Measurements from ENCODE around the gene TXLNG. TPM values are rescaled to one million over a fixed set of nuclear protein-coding genes. Genes with fewer than 3 reads are reported as not detected.
A peak's percentile ranks its signal among the peaks of the same experiment; 100 is the strongest.

The TXLNG gene
- total RNA-seq, 3 donors from 2014 or later = 30.6 to 46.1 (median 31.3) TPM

DNA sequence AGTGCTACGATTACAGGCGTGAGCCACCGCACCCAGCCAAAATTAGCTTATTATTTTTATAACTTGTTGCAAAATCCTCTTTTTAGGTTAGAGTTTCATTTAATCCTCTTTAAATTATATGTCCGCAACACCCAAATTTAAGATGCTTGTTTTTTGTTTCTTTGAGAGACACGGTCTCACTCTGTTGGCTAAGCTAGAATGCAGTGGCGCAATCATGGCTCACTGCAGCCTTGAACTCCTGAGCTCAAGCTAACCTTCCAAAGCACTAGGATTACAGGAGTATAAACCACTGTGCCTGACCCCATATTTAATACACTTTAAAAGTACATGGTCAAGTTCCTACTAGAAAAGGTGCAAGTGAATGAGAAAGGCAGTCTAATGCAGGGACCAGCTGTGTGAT lies 81.7 kb downstream of the TXLNG start:
- no peak for ATAC-seq
- no peak for DNase-seq
- Mint-ChIP-seq H3K9me3 (no peaks in the 10 kb centered on the region), H3K27me3 (ENCODE audit: low read depth) (no peaks in the 10 kb centered on the region), H3K4me1 (ENCODE audit: low read depth) (peaks cover 41% of the 10 kb centered on the region), H3K4me3 (peak overlapping the region; percentile 96), H3K36me3 (ENCODE audit: insufficient read depth) (peaks cover 14% of the 10 kb centered on the region)

DNA sequence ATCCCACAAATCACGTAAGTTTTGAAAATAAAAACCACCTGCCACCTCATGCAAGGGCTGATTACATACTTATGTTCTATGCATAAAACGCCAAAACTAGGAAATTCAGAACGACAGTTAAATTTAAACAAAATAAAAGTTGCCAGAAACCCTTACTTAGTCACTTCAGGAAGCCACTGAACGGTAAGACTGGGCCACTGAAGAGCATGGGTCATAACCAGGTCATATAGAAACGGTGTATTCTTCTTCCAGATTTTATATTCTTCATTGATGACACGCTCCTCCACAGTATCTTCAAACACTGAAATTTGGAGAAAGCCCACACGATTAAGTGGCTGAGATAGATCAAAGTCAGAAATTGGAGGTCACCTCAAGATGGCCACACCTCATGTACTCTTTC lies 82.7 kb downstream of the TXLNG start:
- DNase-seq (no peak), ATAC-seq (peak; percentile 10 to 20)
- peak overlapping the region; percentile 96 for H3K4me3 Mint-ChIP-seq
- peaks cover 37% of the 10 kb centered on the region for H3K4me1 Mint-ChIP-seq (ENCODE audit: low read depth)
- no peaks in the 10 kb centered on the region for H3K9me3 Mint-ChIP-seq
- H3K36me3 Mint-ChIP-seq (ENCODE audit: insufficient read depth) = peaks cover 13% of the 10 kb centered on the region
- no peaks in the 10 kb centered on the region for H3K27me3 Mint-ChIP-seq (ENCODE audit: low read depth)

DNA sequence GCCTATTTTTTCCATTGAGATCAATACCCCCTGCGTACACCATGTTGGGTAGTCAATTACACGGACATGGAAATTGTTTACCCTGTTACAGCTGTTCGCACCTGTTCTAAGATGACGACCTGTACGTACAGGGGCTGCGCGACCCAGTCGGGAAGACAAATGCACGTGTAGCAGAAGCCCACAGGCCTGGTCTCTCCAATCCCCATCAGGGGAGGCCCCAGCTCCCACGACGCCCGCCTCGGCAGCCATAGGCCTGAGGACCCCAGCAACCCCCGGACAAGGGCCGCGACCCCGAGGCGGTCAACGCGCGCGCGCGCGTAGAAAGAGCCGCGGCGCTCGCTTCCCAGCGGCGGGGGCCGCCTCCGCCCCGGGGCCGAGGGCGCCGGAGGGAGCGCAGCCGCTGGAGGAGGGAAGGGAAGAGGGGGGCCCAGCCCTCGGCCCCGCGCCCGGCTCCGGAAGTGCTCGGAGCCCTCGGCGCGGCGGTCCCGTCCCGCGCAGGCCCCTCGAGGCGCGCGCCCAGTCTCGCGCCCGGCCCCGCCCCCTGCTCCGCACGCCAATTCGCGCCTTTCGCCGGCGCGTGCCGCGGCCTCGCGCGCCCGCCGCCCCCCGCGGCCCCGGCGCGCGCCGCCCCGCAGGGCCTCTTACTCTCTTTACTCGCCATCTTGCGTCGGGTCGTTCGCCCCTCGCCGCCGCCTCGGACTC lies 83.3 kb downstream of the TXLNG start:
- peaks cover 13% of the 10 kb centered on the region for H3K36me3 Mint-ChIP-seq (ENCODE audit: insufficient read depth)
- peaks cover 35% of the 10 kb centered on the region for H3K4me1 Mint-ChIP-seq (ENCODE audit: low read depth)
- peak; percentile 27 for DNase-seq
- no peaks in the 10 kb centered on the region for H3K27me3 Mint-ChIP-seq (ENCODE audit: low read depth)
- peak; percentile 53 to 65 for ATAC-seq
- no peaks in the 10 kb centered on the region for H3K9me3 Mint-ChIP-seq
- H3K4me3 Mint-ChIP-seq = peak overlapping the region; percentile 97

DNA sequence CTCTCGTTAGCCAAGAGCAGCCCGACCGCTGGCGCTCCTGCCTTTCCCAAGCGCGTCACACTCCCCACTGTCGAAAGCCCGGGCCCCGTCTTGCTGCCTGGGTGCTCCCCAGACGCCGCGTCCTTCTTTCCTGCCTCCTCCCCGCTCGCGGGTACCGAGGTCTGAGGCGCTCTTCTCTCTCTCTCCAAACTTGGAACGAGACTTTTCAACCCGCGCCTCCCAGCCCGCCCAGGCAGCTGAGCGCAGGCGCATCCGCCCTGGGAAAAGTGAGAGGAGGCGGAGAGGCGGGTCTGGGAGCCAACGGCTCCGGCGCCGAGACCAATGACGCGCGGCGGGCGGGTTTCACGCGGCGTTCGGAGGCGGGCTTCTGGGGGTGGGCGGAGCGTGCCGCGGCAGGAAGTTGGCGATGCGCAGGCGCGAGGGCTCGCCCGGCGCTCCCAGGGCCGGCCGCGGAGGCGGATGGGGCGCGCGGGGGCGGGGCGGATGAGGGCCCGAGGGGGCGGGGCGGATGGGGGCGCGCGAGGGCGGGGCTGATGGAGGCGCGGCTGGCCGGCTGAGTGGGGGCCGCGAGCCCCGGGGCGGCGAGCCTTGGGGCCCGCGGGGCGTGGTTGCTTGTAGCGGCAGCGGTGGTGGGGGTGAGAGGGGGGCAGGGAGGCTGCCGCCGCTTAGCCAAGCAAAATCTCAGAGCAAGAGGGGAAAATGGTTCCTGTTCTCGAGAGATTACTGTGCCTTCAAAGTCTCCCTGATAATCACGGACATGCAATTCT lies 84.0 kb downstream of the TXLNG start, which contains the start of gene RBBP7:
Gene RBBP7, minus strand, starts transcription at position 268 of the 767 bp plus-strand sequence. CDS start 309 bp downstream, outside the sequence.
- H3K4me1 Mint-ChIP-seq (ENCODE audit: low read depth) = peaks cover 35% of the 10 kb centered on the region
- DNase-seq (peak; percentile 93), ATAC-seq (peak; percentile 85 to 86)
- peak within 1 kb of the TSS; percentile 97 for H3K4me3 Mint-ChIP-seq
- H3K9me3 Mint-ChIP-seq = no peaks in the 10 kb centered on the region
- H3K36me3 Mint-ChIP-seq (ENCODE audit: insufficient read depth) = peaks cover 13% of the 10 kb centered on the region
- H3K27me3 Mint-ChIP-seq (ENCODE audit: low read depth) = no peaks in the 10 kb centered on the region

DNA sequence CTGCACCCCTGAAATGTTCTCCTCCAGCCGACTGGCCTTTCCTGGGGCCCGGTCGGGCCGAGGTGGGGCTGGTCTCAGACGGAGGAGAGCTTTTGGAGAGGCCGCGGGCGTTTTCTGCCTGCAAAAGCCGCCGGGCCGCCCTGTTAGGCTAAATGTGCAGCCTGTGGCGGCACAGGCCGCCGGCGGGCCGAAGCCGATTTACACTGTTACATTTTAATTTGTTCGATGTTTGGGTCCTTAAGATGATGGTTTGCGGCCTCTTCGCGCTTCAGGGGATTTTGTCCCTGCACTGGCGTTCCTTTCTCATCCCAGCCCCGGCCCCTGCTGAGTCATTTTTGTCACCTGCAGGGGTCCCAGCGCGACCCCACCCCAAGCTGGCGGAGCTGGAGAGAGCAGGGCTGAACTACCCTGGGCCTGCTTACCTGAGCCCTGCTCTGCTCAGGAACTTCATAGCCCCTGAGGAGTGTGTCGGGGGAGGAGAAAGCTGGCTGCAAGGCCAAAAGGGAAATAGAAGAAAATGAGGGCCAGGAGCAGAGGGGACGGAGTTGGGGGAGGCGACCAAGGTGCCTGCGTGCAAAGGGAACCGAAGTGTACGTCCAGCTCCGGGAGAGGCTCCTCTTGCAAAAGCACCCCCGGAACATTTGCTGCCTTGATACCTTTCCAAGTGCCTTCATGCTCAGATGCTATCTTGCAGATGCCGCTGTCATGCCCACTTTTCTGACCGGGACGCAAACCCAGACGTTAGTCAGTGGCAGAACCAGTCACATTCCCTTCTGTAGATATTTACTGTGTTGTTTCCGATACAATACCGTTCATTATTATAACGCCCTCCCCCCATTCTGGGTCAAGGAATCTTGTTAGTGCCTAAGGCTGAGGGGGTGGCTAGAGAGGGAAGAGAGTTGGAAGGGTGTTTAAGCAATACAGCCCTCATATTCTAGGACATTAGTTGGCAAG lies 84.9 kb downstream of the TXLNG start:
- peaks cover 30% of the 10 kb centered on the region for H3K4me1 Mint-ChIP-seq (ENCODE audit: low read depth)
- no peak for DNase-seq
- peaks cover 8% of the 10 kb centered on the region for H3K36me3 Mint-ChIP-seq (ENCODE audit: insufficient read depth)
- peak; percentile 1 to 2 for ATAC-seq
- peak overlapping the region; percentile 72 for H3K4me3 Mint-ChIP-seq
- H3K9me3 Mint-ChIP-seq = no peaks in the 10 kb centered on the region
- H3K27me3 Mint-ChIP-seq (ENCODE audit: low read depth) = peaks cover 2% of the 10 kb centered on the region

DNA sequence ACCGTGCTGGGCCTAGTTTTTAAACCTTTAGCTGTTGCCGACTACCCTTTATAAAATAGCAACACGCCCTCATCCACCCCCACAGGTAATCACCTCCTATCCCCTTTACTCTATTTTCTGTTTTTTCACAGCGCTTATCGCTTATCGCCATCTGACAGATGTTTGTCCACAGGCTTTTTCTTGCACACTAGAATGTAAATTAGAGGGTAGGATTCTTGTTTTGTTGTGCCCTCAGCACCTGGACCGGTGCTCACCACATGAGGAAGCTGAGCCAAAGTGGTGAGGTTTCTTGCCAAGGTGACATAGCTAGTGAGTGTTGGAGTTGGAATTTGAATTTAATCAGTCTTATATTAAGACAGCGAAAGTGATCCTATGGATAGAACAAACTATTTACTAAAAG lies 86.8 kb downstream of the TXLNG start:
- Mint-ChIP-seq H3K9me3 (no peaks in the 10 kb centered on the region), H3K4me1 (ENCODE audit: low read depth) (peaks cover 17% of the 10 kb centered on the region), H3K27me3 (ENCODE audit: low read depth) (peaks cover 3% of the 10 kb centered on the region), H3K4me3 (no peak overlapping the region), H3K36me3 (ENCODE audit: insufficient read depth) (peaks cover 6% of the 10 kb centered on the region)
- ATAC-seq = no peak
- no peak for DNase-seq

DNA sequence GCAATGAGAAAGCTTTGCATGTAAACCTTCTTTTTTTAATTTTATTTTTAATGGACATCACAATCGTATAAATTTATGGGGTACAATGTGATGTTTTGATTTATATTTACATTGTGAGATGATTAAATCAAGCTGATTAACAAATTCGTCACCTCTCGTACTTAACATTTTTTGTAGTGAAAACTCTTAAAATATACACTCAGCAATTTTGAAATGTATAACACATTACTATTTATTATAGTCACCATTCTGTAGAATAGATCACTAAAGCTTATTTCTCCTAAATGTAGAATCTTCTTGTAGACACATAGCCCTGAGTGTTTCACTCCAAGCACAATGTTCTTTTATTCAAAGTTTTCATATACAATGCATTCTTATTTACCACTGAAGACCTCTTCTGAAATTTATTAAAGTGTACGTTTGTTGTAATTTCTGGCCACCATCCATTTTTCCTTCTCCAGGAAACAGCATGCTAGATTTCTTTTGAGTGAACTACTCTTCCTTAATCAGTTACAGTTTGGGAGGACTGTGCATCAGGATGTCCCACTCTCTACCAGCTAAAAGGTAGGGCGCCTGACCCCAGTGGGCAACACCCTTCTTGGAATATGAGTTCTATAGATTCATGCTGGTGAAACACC lies 88.3 kb downstream of the TXLNG start:
- no peak for ATAC-seq
- H3K27me3 Mint-ChIP-seq (ENCODE audit: low read depth) = peaks cover 5% of the 10 kb centered on the region

DNA sequence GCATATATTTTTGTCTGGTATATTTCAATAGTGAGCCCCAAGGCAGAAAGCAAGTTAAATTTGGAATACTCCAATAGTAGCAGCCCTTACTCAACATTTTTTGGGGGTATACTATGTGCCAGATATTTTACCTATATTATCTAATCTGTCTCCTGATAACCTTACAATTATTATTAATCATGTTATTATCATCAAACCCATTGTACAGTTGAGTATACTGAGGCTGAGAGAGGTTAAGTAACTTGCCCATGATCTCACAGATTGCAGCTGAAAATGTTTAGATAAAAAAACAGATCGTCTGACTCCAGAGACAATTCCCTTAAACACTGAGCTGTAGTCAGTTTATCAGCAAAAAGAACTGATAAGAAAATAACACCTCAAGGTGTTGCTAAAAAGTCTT lies 90.4 kb downstream of the TXLNG start:
- Mint-ChIP-seq H3K36me3 (ENCODE audit: insufficient read depth) (no peaks in the 10 kb centered on the region), H3K27me3 (ENCODE audit: low read depth) (peaks cover 5% of the 10 kb centered on the region), H3K9me3 (no peaks in the 10 kb centered on the region), H3K4me1 (ENCODE audit: low read depth) (no peaks in the 10 kb centered on the region), H3K4me3 (no peak overlapping the region)
- no peak for ATAC-seq
- no peak for DNase-seq

More for the DNA sequence above, 88.3 kb downstream of the TXLNG start:
- H3K4me3 Mint-ChIP-seq = no peak overlapping the region
- H3K36me3 Mint-ChIP-seq (ENCODE audit: insufficient read depth) = no peaks in the 10 kb centered on the region
- no peak for DNase-seq
- H3K9me3 Mint-ChIP-seq = no peaks in the 10 kb centered on the region
- peaks cover 7% of the 10 kb centered on the region for H3K4me1 Mint-ChIP-seq (ENCODE audit: low read depth)

DNA sequence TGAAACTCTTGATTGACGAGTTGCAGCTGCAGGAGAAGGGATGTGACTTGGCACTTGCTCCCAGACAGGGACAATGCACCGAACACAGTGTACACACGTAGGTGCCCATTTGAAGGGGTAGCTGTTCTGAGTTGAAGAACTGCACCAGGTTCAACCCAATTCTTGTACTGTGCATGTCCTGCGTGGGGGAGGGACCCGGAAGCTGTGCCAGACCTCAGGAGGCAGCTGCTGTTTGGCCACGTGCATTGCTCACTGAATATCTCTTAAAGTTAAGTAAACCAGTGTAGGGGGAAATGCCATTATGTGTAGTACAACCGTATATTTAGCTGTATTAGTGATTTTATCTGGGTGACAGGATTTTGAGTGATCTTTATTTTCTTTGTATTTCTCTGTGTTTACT lies 95.9 kb downstream of the TXLNG start:
- H3K4me3 Mint-ChIP-seq = peak overlapping the region; percentile 73
- DNase-seq = no peak
- no peak for ATAC-seq
- H3K4me1 Mint-ChIP-seq (ENCODE audit: low read depth) = peaks cover 4% of the 10 kb centered on the region
- H3K9me3 Mint-ChIP-seq = no peaks in the 10 kb centered on the region
- peaks cover 2% of the 10 kb centered on the region for H3K27me3 Mint-ChIP-seq (ENCODE audit: low read depth)
- no peaks in the 10 kb centered on the region for H3K36me3 Mint-ChIP-seq (ENCODE audit: insufficient read depth)

DNA sequence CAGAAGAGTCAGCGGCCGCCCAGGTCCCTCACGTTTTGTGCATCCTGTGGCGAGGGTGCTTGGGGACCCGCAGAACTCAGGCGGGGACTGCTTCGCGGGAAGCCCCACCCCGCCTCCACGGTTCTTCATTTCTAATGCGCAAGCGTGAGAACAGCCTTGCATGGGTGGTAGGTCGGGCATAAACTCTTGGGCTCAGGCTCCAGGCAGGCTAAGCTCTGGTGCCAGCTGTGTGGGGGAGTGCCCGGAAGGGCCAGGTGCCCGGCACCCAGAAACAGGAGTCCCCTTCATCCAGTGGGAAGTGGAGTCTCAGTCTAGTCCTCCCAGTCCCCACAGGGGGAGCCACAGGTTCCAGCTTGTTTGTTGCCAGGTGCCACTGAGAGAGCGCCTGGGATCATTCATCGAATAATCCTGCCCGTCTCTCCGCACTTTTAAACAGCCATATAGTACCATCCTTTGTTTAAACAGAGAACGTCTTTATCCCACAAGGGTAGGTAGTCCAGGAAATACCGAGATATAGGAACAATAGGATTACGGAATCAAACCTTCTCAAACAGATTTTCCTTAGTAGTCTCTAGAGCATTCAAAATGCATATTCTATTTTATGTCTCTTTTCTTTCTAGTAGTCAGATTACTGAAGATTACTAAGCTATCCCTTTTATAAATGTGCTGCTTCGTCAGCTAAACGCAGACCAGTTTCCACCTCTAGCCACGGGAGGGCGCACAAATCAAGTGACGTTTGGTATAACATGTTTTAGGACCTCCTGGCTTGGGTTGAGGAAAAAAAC lies 96.6 kb downstream of the TXLNG start:
- H3K4me1 Mint-ChIP-seq (ENCODE audit: low read depth) = peaks cover 4% of the 10 kb centered on the region
- no peaks in the 10 kb centered on the region for H3K36me3 Mint-ChIP-seq (ENCODE audit: insufficient read depth)
- H3K27me3 Mint-ChIP-seq (ENCODE audit: low read depth) = peaks cover 2% of the 10 kb centered on the region
- ATAC-seq (peak; percentile 87 to 90), DNase-seq (peak; percentile 66)
- H3K9me3 Mint-ChIP-seq = no peaks in the 10 kb centered on the region
- H3K4me3 Mint-ChIP-seq = peak overlapping the region; percentile 73

DNA sequence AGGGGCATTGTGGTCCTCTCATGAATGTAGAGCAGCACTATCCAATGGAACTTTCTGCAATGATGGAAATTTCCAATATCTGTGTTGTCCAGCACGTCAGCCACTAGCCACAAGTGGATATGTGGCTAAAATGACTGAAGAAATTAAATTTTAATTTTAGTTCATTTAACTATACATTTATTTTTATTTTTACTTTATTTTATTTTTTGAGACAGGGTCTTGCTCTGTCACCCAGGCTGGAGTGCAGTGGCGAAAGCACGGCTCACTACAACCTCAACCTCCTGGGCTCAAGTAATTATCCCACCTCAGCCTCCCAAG lies 97.2 kb downstream of the TXLNG start:
- Mint-ChIP-seq H3K4me1 (ENCODE audit: low read depth) (peaks cover 6% of the 10 kb centered on the region), H3K36me3 (ENCODE audit: insufficient read depth) (no peaks in the 10 kb centered on the region), H3K4me3 (no peak overlapping the region), H3K27me3 (ENCODE audit: low read depth) (peaks cover 2% of the 10 kb centered on the region), H3K9me3 (no peaks in the 10 kb centered on the region)
- DNase-seq (no peak), ATAC-seq (no peak)

DNA sequence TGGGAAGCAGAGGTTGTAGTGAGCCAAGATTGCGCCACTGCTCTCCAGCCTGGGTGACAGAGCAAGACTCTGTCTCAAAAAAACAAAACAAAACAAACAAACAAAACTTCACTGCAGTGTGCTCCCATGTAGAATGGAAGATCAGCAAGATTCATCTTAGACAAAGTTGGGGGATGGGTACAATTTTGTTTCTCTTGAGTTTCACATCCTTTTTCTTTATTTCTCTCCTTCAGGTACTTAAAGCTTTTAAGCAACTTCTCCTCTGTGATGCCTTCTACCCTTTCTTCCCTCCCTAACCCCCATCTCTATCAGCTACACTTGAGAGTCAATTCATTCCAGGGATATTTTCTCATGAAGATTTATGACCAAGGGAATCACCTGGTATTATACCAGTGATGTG lies 99.4 kb downstream of the TXLNG start:
- Mint-ChIP-seq H3K4me1 (ENCODE audit: low read depth) (peaks cover 15% of the 10 kb centered on the region), H3K4me3 (no peak overlapping the region), H3K36me3 (ENCODE audit: insufficient read depth) (no peaks in the 10 kb centered on the region), H3K27me3 (ENCODE audit: low read depth) (no peaks in the 10 kb centered on the region), H3K9me3 (no peaks in the 10 kb centered on the region)
- ATAC-seq (no peak), DNase-seq (no peak)
